Measurements from ENCODE around the gene GLUD2.

GRCh38 chrX:121093011-121093410 lies 45.6 kb downstream of the GLUD2 start:
- no peak for TF ChIP-seq CTCF (IDR thresholded peaks at IDR 0.05; ENCODE audit: insufficient read depth, low read depth, low read length)
- no peak for TF ChIP-seq EZH2 (IDR thresholded peaks at IDR 0.05; ENCODE audit: insufficient read depth, low read length)

All from astrocyte (in vitro differentiated cells and primary cell).